Activated T-helper 1 cell treated with anti-CD3 and anti-CD28 coated beads, Interleukin-2, amount 50 U/mL, for 16 hours (primary cell): ENCODE data around the gene NBPF3.

ENCODE experiments used
- DNase-seq, 2 donors: peaks; one replicate each; pipeline ENCODE4 v3.0.0-alpha.2; 2020; ENCODE audit warnings: low read depth in 1 of 2, low spot score in 1 of 2

Gene NBPF3

GRCh38 chr1:21492356-21492625 is 52.4 kb downstream of the NBPF3 start:
- no peak for DNase-seq

- DNase-seq, result no peak
Measured at GRCh38 chr1:21494196-21494595, 54.3 kb downstream of the NBPF3 start.

GRCh38 chr1:21495225-21495820 is 55.4 kb downstream of the NBPF3 start:
- no peak for DNase-seq

GRCh38 chr1:21496063-21496462 is 56.1 kb downstream of the NBPF3 start:
- DNase-seq, result no peak

GRCh38 chr1:21496886-21497285 is 56.9 kb downstream of the NBPF3 start:
- no peak for DNase-seq

- DNase-seq, result no peak
Measured at GRCh38 chr1:21497466-21498061, 57.6 kb downstream of the NBPF3 start.

- DNase-seq, result no peak
Measured at GRCh38 chr1:21499283-21499950, 59.5 kb downstream of the NBPF3 start.

GRCh38 chr1:21503706-21504377 is 63.9 kb downstream of the NBPF3 start:
- no peak for DNase-seq

GRCh38 chr1:21506804-21507203 is 66.9 kb downstream of the NBPF3 start:
- no peak for DNase-seq

GRCh38 chr1:21507511-21508270 is 67.8 kb downstream of the NBPF3 start:
- no peak for DNase-seq

GRCh38 chr1:21508580-21509350 is 68.8 kb downstream of the NBPF3 start:
- peak; percentile 36 to 37 for DNase-seq

- no peak for DNase-seq
Measured at GRCh38 chr1:21509351-21510112, 69.6 kb downstream of the NBPF3 start, which contains the start of gene ALPL. ALPL (plus strand) TSS chr1:21509423; CDS start chr1:21554082, 44,659 bp downstream.

GRCh38 chr1:21510113-21510493 is 70.2 kb downstream of the NBPF3 start:
- no peak for DNase-seq

GRCh38 chr1:21510885-21511578 is 71.1 kb downstream of the NBPF3 start:
- DNase-seq, result no peak

GRCh38 chr1:21511579-21512522 is 71.9 kb downstream of the NBPF3 start:
- DNase-seq, result no peak

- no peak for DNase-seq
Measured at GRCh38 chr1:21514245-21514644, 74.3 kb downstream of the NBPF3 start.

- no peak for DNase-seq
Measured at GRCh38 chr1:21517161-21517589, 77.2 kb downstream of the NBPF3 start.
